ENCODE data around the gene CADM1. TPM values are rescaled to one million over a fixed set of nuclear protein-coding genes. Genes with fewer than 3 reads are reported as not detected.

CADM1 gene
- total RNA-seq, 2 donors from 2014 or later: 0.61 to 1.3 TPM

- Mint-ChIP-seq H3K27ac (no peak overlapping the region), H3K4me1 (no peaks in the 10 kb centered on the region), H3K27me3 (peaks cover 8% of the 10 kb centered on the region), H3K9me3 (no peaks in the 10 kb centered on the region), H3K4me3 (no peak overlapping the region), H3K36me3 (ENCODE audit: low read depth) (no peaks in the 10 kb centered on the region)
- no peak for ATAC-seq (replicated peaks)
Measured at GRCh38 chr11:115456019-115456418, 48.2 kb downstream of the CADM1 start.

- no peak for ATAC-seq (replicated peaks)
- H3K4me3 Mint-ChIP-seq: no peak overlapping the region
- H3K27me3 Mint-ChIP-seq: peaks cover 8% of the 10 kb centered on the region
- no peaks in the 10 kb centered on the region for H3K9me3 Mint-ChIP-seq
- no peaks in the 10 kb centered on the region for H3K4me1 Mint-ChIP-seq
- H3K36me3 Mint-ChIP-seq (ENCODE audit: low read depth): no peaks in the 10 kb centered on the region
- H3K27ac Mint-ChIP-seq: no peak overlapping the region
Measured at GRCh38 chr11:115455613-115456012, 48.6 kb downstream of the CADM1 start.

GRCh38 chr11:115454525-115454924, 49.7 kb downstream of the CADM1 start:
- H3K36me3 Mint-ChIP-seq (ENCODE audit: low read depth): no peaks in the 10 kb centered on the region
- H3K4me1 Mint-ChIP-seq: no peaks in the 10 kb centered on the region
- no peak overlapping the region for H3K4me3 Mint-ChIP-seq
- no peaks in the 10 kb centered on the region for H3K9me3 Mint-ChIP-seq
- H3K27me3 Mint-ChIP-seq: peaks cover 8% of the 10 kb centered on the region
- no peak for ATAC-seq (replicated peaks)
- no peak overlapping the region for H3K27ac Mint-ChIP-seq

GRCh38 chr11:115453693-115454490, 50.3 kb downstream of the CADM1 start:
- Mint-ChIP-seq H3K36me3 (ENCODE audit: low read depth) (no peaks in the 10 kb centered on the region), H3K27ac (no peak overlapping the region), H3K4me1 (no peaks in the 10 kb centered on the region), H3K4me3 (no peak overlapping the region), H3K9me3 (peaks cover 2% of the 10 kb centered on the region), H3K27me3 (peaks cover 8% of the 10 kb centered on the region)
- ATAC-seq (replicated peaks): no peak

GRCh38 chr11:115452241-115452640, 52.0 kb downstream of the CADM1 start:
- H3K36me3 Mint-ChIP-seq (ENCODE audit: low read depth): no peaks in the 10 kb centered on the region
- H3K9me3 Mint-ChIP-seq: peaks cover 12% of the 10 kb centered on the region
- H3K27me3 Mint-ChIP-seq: peaks cover 8% of the 10 kb centered on the region
- no peak for ATAC-seq (replicated peaks)
- H3K27ac Mint-ChIP-seq: no peak overlapping the region
- no peak overlapping the region for H3K4me3 Mint-ChIP-seq
- H3K4me1 Mint-ChIP-seq: no peaks in the 10 kb centered on the region

GRCh38 chr11:115450519-115450918, 53.7 kb downstream of the CADM1 start:
- H3K4me1 Mint-ChIP-seq: no peaks in the 10 kb centered on the region
- H3K27ac Mint-ChIP-seq: no peak overlapping the region
- ATAC-seq (replicated peaks): no peak
- H3K36me3 Mint-ChIP-seq (ENCODE audit: low read depth): no peaks in the 10 kb centered on the region
- H3K27me3 Mint-ChIP-seq: peaks cover 3% of the 10 kb centered on the region
- H3K9me3 Mint-ChIP-seq: peaks cover 18% of the 10 kb centered on the region
- H3K4me3 Mint-ChIP-seq: no peak overlapping the region

GRCh38 chr11:115447273-115447864, 56.8 kb downstream of the CADM1 start:
- H3K9me3 Mint-ChIP-seq: peaks cover 18% of the 10 kb centered on the region
- no peak overlapping the region for H3K4me3 Mint-ChIP-seq
- no peaks in the 10 kb centered on the region for H3K36me3 Mint-ChIP-seq (ENCODE audit: low read depth)
- peaks cover 3% of the 10 kb centered on the region for H3K27me3 Mint-ChIP-seq
- H3K27ac Mint-ChIP-seq: no peak overlapping the region
- no peak for ATAC-seq (replicated peaks)
- no peaks in the 10 kb centered on the region for H3K4me1 Mint-ChIP-seq

GRCh38 chr11:115446214-115446613, 58.0 kb downstream of the CADM1 start:
- no peak for ATAC-seq (replicated peaks)
- Mint-ChIP-seq H3K4me3 (no peak overlapping the region), H3K36me3 (ENCODE audit: low read depth) (no peaks in the 10 kb centered on the region), H3K9me3 (peaks cover 18% of the 10 kb centered on the region), H3K27ac (no peak overlapping the region), H3K27me3 (no peaks in the 10 kb centered on the region), H3K4me1 (no peaks in the 10 kb centered on the region)

- Mint-ChIP-seq H3K27me3 (no peaks in the 10 kb centered on the region), H3K4me3 (no peak overlapping the region), H3K4me1 (no peaks in the 10 kb centered on the region), H3K9me3 (peaks cover 18% of the 10 kb centered on the region), H3K36me3 (ENCODE audit: low read depth) (no peaks in the 10 kb centered on the region), H3K27ac (no peak overlapping the region)
- no peak for ATAC-seq (replicated peaks)
Measured at GRCh38 chr11:115444542-115444941, 59.7 kb downstream of the CADM1 start.

- H3K9me3 Mint-ChIP-seq: no peaks in the 10 kb centered on the region
- no peak for ATAC-seq (replicated peaks)
- no peaks in the 10 kb centered on the region for H3K36me3 Mint-ChIP-seq (ENCODE audit: low read depth)
- H3K27me3 Mint-ChIP-seq: no peaks in the 10 kb centered on the region
- H3K27ac Mint-ChIP-seq: no peak overlapping the region
- no peaks in the 10 kb centered on the region for H3K4me1 Mint-ChIP-seq
- no peak overlapping the region for H3K4me3 Mint-ChIP-seq
Measured at GRCh38 chr11:115439969-115440540, 64.2 kb downstream of the CADM1 start.

- H3K27me3 Mint-ChIP-seq: no peaks in the 10 kb centered on the region
- ATAC-seq (replicated peaks): no peak
- no peaks in the 10 kb centered on the region for H3K9me3 Mint-ChIP-seq
- H3K4me3 Mint-ChIP-seq: no peak overlapping the region
- H3K27ac Mint-ChIP-seq: no peak overlapping the region
- no peaks in the 10 kb centered on the region for H3K4me1 Mint-ChIP-seq
- H3K36me3 Mint-ChIP-seq (ENCODE audit: low read depth): no peaks in the 10 kb centered on the region
Measured at GRCh38 chr11:115439385-115439784, 64.8 kb downstream of the CADM1 start.

- ATAC-seq (replicated peaks): no peak
- Mint-ChIP-seq H3K9me3 (no peaks in the 10 kb centered on the region), H3K4me3 (no peak overlapping the region), H3K36me3 (ENCODE audit: low read depth) (no peaks in the 10 kb centered on the region), H3K27me3 (no peaks in the 10 kb centered on the region), H3K27ac (no peak overlapping the region), H3K4me1 (no peaks in the 10 kb centered on the region)
Measured at GRCh38 chr11:115437902-115438575, 66.2 kb downstream of the CADM1 start.

- no peaks in the 10 kb centered on the region for H3K4me1 Mint-ChIP-seq
- H3K9me3 Mint-ChIP-seq: peaks cover 6% of the 10 kb centered on the region
- no peaks in the 10 kb centered on the region for H3K27me3 Mint-ChIP-seq
- no peak overlapping the region for H3K4me3 Mint-ChIP-seq
- no peak for ATAC-seq (replicated peaks)
- H3K36me3 Mint-ChIP-seq (ENCODE audit: low read depth): no peaks in the 10 kb centered on the region
- no peak overlapping the region for H3K27ac Mint-ChIP-seq
Measured at GRCh38 chr11:115430345-115430744, 73.9 kb downstream of the CADM1 start.

GRCh38 chr11:115428306-115428705, 75.9 kb downstream of the CADM1 start:
- Mint-ChIP-seq H3K36me3 (ENCODE audit: low read depth) (no peaks in the 10 kb centered on the region), H3K27me3 (peaks cover 3% of the 10 kb centered on the region), H3K27ac (no peak overlapping the region)

GRCh38 chr11:115425816-115426215, 78.4 kb downstream of the CADM1 start:
- no peaks in the 10 kb centered on the region for H3K4me1 Mint-ChIP-seq
- H3K9me3 Mint-ChIP-seq: no peaks in the 10 kb centered on the region
- H3K4me3 Mint-ChIP-seq: no peak overlapping the region
- no peak for ATAC-seq (replicated peaks)
- no peaks in the 10 kb centered on the region for H3K36me3 Mint-ChIP-seq (ENCODE audit: low read depth)
- no peak overlapping the region for H3K27ac Mint-ChIP-seq
- peaks cover 3% of the 10 kb centered on the region for H3K27me3 Mint-ChIP-seq

More at GRCh38 chr11:115428306-115428705, 75.9 kb downstream of the CADM1 start:
- Mint-ChIP-seq H3K9me3 (peaks cover 6% of the 10 kb centered on the region), H3K4me1 (no peaks in the 10 kb centered on the region), H3K4me3 (no peak overlapping the region)
- ATAC-seq (replicated peaks): no peak
